OCI-LY7 (cell line): ENCODE results near the gene TNP1. TPM values are rescaled to one million over a fixed set of nuclear protein-coding genes. Genes with fewer than 3 reads are reported as not detected.

ENCODE experiments used
- BruUV-seq: library from RNA; stranded (reverse); fragments of 400-500 nt; replicated peaks from 2 replicates; lab custom pipeline; 2021; lab: Mats Ljungman, UMichigan
- CTCF ChIA-PET: fragments of 300-600 bp; sonication (Branson Sonifier 250); formaldehyde crosslinking; loops from one replicate; lab custom pipeline; 2022; ENCODE audit warnings: antibody characterized with exemption; ENCODE audit not compliant: unreplicated experiment; lab: Charles Lee
- POLR2A ChIA-PET: fragments of 300-600 bp; sonication (Branson Sonifier 250); formaldehyde crosslinking; loops from one replicate; lab custom pipeline; 2022; ENCODE audit warnings: antibody characterized with exemption; lab: Charles Lee
- DNase-seq: peaks from one replicate; pipeline ENCODE4 v3.0.0-alpha.2; 2015; ENCODE audit warnings: low spot score
- H2AFZ ChIP-seq: fragments of 200-600 bp; sonication (generic), shearing (Covaris generic); 2 replicates; pipeline ENCODE4 v1.6.1; 2014; ENCODE audit warnings: mild to moderate bottlenecking, antibody characterized with exemption, low read length, moderate library complexity
- H3K27ac ChIP-seq: fragments of 200-600 bp; sonication (generic); 2 replicates; pipeline ENCODE4 v1.5.1; 2014; ENCODE audit warnings: mixed run types, low read depth, mild to moderate bottlenecking, moderate library complexity, low read length, inconsistent platforms; ENCODE audit not compliant: poor library complexity, severe bottlenecking
- H3K36me3 ChIP-seq: fragments of 200-600 bp; sonication (generic); 2 replicates; pipeline ENCODE4 v1.6.1; 2014; ENCODE audit warnings: mild to moderate bottlenecking, antibody characterized with exemption, low read length, moderate library complexity, mixed read lengths; ENCODE audit not compliant: insufficient read depth
- H3K4me1 ChIP-seq: fragments of 200-600 bp; sonication (generic); 2 replicates; pipeline ENCODE4 v1.5.1; 2014; ENCODE audit warnings: mild to moderate bottlenecking, low read length; ENCODE audit not compliant: insufficient read depth, poor library complexity, severe bottlenecking
- H3K4me2 ChIP-seq: fragments of 200-600 bp; sonication (generic); 2 replicates; pipeline ENCODE4 v1.6.1; 2014; ENCODE audit warnings: mild to moderate bottlenecking, low read length
- H3K4me3 ChIP-seq: fragments of 200-600 bp; sonication (generic); 2 replicates; pipeline ENCODE4 v1.5.1; 2014; ENCODE audit warnings: mild to moderate bottlenecking, low read depth, low read length; ENCODE audit not compliant: poor library complexity, severe bottlenecking
- H3K79me2 ChIP-seq: fragments of 200-600 bp; sonication (generic); 2 replicates; pipeline ENCODE4 v1.6.1; 2016; ENCODE audit warnings: low read depth, mild to moderate bottlenecking, low read length, moderate library complexity, mixed read lengths; ENCODE audit not compliant: insufficient read depth
- H3K9me2 ChIP-seq: fragments of 200-600 bp; sonication (generic); 2 replicates; pipeline ENCODE4 v1.6.1; 2016; ENCODE audit warnings: mild to moderate bottlenecking, low read length, mixed read lengths; ENCODE audit not compliant: insufficient read depth
- H3K9me3 ChIP-seq: fragments of 200-600 bp; sonication (generic); 2 replicates; pipeline ENCODE4 v1.6.1; 2014; ENCODE audit warnings: mild to moderate bottlenecking, mixed run types, low read length, mixed read lengths
- H4K20me1 ChIP-seq: fragments of 200-600 bp; sonication (generic); 2 replicates; pipeline ENCODE4 v1.6.1; 2014; ENCODE audit warnings: mild to moderate bottlenecking, antibody characterized with exemption, low read length, moderate library complexity, mixed read lengths; ENCODE audit not compliant: insufficient read depth
- CTCF ChIP-seq: fragments of 200-600 bp; sonication (generic); conservative IDR thresholded peaks from 2 replicates; pipeline ENCODE4 v1.5.1; 2014; ENCODE audit warnings: mild to moderate bottlenecking, antibody characterized with exemption, low read length, moderate library complexity, mixed read lengths
- EZH2phosphoT487 ChIP-seq: fragments of 200-600 bp; sonication (generic); IDR thresholded peaks from 2 replicates; pipeline ENCODE4 v1.6.1; 2018; ENCODE audit warnings: low read depth, borderline replicate concordance, mild to moderate bottlenecking, mixed run types, antibody characterized with exemption, low read length, moderate library complexity, mixed read lengths
- intact Hi-C: fragments of 100-400 bp; cut with micrococcal nuclease; formaldehyde crosslinking; loops from one replicate; pipeline ENCODE4 v1.10.0; 2022; ENCODE audit not compliant: unreplicated experiment
- total RNA-seq, 2 experiments: library from RNA; depleted of rRNA in 1 of 2; stranded (reverse); fragments of >200 nt in 1 of 2; shearing (Covaris generic) in 1 of 2; gene quantifications; 2 replicates each; pipeline ENCODE4 v1.2.3, GENCODE V29; 2014 to 2022

The TNP1 gene
- total RNA-seq, 2 experiments from 2014 or later: not detected

GRCh38 chr2:216887138-216887537 lies 27.3 kb upstream of the TNP1 start:
- intact Hi-C loops: no loop called here
- Histone ChIP-seq H3K4me1 (no peaks in the 10 kb centered on the region), H3K36me3 (no peaks in the 10 kb centered on the region), H3K9me3 (no peaks in the 10 kb centered on the region), H4K20me1 (no peaks in the 10 kb centered on the region), H3K27ac (no peak overlapping the region), H2AFZ (no peak overlapping the region), H3K4me2 (no peak overlapping the region), H3K4me3 (no peak overlapping the region), H3K9me2 (no peaks in the 10 kb centered on the region), H3K79me2 (no peaks in the 10 kb centered on the region)
- DNase-seq: no peak
- BruUV-seq: no TSS peak
- no peak for TF ChIP-seq EZH2phosphoT487
- TF ChIP-seq CTCF: no peak
- CTCF ChIA-PET: no interaction called here
- POLR2A ChIA-PET: no interaction called here

- H3K9me3 ChIP-seq: no peaks in the 10 kb centered on the region
- H3K79me2 ChIP-seq: no peaks in the 10 kb centered on the region
- H2AFZ ChIP-seq: no peak overlapping the region
- no peak overlapping the region for H3K4me3 ChIP-seq
- no peak overlapping the region for H3K4me2 ChIP-seq
- H3K4me1 ChIP-seq: no peaks in the 10 kb centered on the region
- H3K9me2 ChIP-seq: no peaks in the 10 kb centered on the region
- no peaks in the 10 kb centered on the region for H4K20me1 ChIP-seq
- no peak for DNase-seq
- intact Hi-C loops: no loop called here
- no TSS peak for BruUV-seq
- H3K36me3 ChIP-seq: no peaks in the 10 kb centered on the region
- POLR2A ChIA-PET: no interaction called here
- TF ChIP-seq EZH2phosphoT487 (no peak), CTCF (no peak)
- CTCF ChIA-PET: no interaction called here
- H3K27ac ChIP-seq: no peak overlapping the region
Observed at GRCh38 chr2:216885117-216885553, 25.3 kb upstream of the TNP1 start.

GRCh38 chr2:216884347-216884746 lies 24.5 kb upstream of the TNP1 start:
- intact Hi-C loops: loop anchor here (5.0 kb wide), 1 partner anchor 182 kb away; no protein-coding TSS in a partner anchor
- no peaks in the 10 kb centered on the region for H3K36me3 ChIP-seq
- no peak overlapping the region for H3K27ac ChIP-seq
- H3K79me2 ChIP-seq: no peaks in the 10 kb centered on the region
- POLR2A ChIA-PET: no interaction called here
- no peak for DNase-seq
- BruUV-seq: no TSS peak
- no peak overlapping the region for H2AFZ ChIP-seq
- CTCF ChIA-PET: no interaction called here
- no peak overlapping the region for H3K4me2 ChIP-seq
- H4K20me1 ChIP-seq: no peaks in the 10 kb centered on the region
- no peaks in the 10 kb centered on the region for H3K4me1 ChIP-seq
- TF ChIP-seq EZH2phosphoT487 (no peak), CTCF (no peak)
- no peaks in the 10 kb centered on the region for H3K9me3 ChIP-seq
- H3K9me2 ChIP-seq: no peaks in the 10 kb centered on the region
- H3K4me3 ChIP-seq: no peak overlapping the region
